GM18870 (cell line): Measurements from ENCODE around the gene YDJC.
"Not testable (repeated sequence)": the region's sequence is repeated elsewhere in the genome, so short reads cannot be mapped to it uniquely, and the experiment has no call there.

Experiments used
- ATAC-seq: cut with Tn5 transposase; IDR thresholded peaks from one replicate; pipeline ENCODE4 v1.9.1; 2021; ENCODE audit warnings: moderate library complexity; ENCODE audit not compliant: unreplicated experiment

YDJC gene

GRCh38 chr22:21611210-21611977 is 18.4 kb downstream of the YDJC start:
- no peak for ATAC-seq

- not testable (repeated sequence) for ATAC-seq
Measured at GRCh38 chr22:21609556-21610157, 20.2 kb downstream of the YDJC start.

GRCh38 chr22:21606775-21607174 is 23.0 kb downstream of the YDJC start:
- no peak for ATAC-seq

- ATAC-seq = no peak
Measured at GRCh38 chr22:21605887-21606564, 23.8 kb downstream of the YDJC start.

- ATAC-seq = no peak
Measured at GRCh38 chr22:21603973-21604372, 25.8 kb downstream of the YDJC start.

GRCh38 chr22:21602579-21602978 is 27.2 kb downstream of the YDJC start:
- ATAC-seq = no peak

GRCh38 chr22:21599053-21599893 is 30.5 kb downstream of the YDJC start:
- ATAC-seq = no peak

- ATAC-seq = no peak
Measured at GRCh38 chr22:21598302-21598701, 31.5 kb downstream of the YDJC start.

- not testable (repeated sequence) for ATAC-seq
Measured at GRCh38 chr22:21596356-21597135, 33.3 kb downstream of the YDJC start.

- ATAC-seq = no peak
Measured at GRCh38 chr22:21594865-21595452, 34.9 kb downstream of the YDJC start.

GRCh38 chr22:21593406-21594232 is 36.2 kb downstream of the YDJC start:
- no peak for ATAC-seq

GRCh38 chr22:21592422-21592821 is 37.4 kb downstream of the YDJC start:
- ATAC-seq = no peak

GRCh38 chr22:21591695-21592094 is 38.1 kb downstream of the YDJC start:
- ATAC-seq = no peak

GRCh38 chr22:21590809-21591641 is 38.8 kb downstream of the YDJC start:
- ATAC-seq = no peak

GRCh38 chr22:21589396-21589795 is 40.4 kb downstream of the YDJC start:
- ATAC-seq = no peak

- peak; percentile 84 for ATAC-seq
Measured at GRCh38 chr22:21587803-21588611, 41.8 kb downstream of the YDJC start.

- no peak for ATAC-seq
Measured at GRCh38 chr22:21585389-21585788, 44.4 kb downstream of the YDJC start.
